Mucosa of rectum (tissue), 2 donors: ENCODE measurements around the gene ALDH16A1.
A peak's percentile ranks its signal among the peaks of the same experiment; 100 is the strongest.

Source experiments
- H3K27ac ChIP-seq, 2 donors: one replicate each; pipeline ENCODE4 v1.7.0; 2013; ENCODE audit warnings: inconsistent platforms in 2 of 2, low read depth in 2 of 2, low read length in 2 of 2
- H3K27me3 ChIP-seq, 2 donors: one replicate each; pipeline ENCODE4 v1.7.0; 2013; ENCODE audit warnings: low read length in 2 of 2; ENCODE audit not compliant: control insufficient read depth in 2 of 2, insufficient read depth in 2 of 2
- H3K36me3 ChIP-seq, 2 donors: one replicate each; pipeline ENCODE4 v1.7.0; 2013; ENCODE audit warnings: low read length in 2 of 2; ENCODE audit not compliant: control insufficient read depth in 2 of 2, insufficient read depth in 2 of 2
- H3K4me1 ChIP-seq, 2 donors: one replicate each; pipeline ENCODE4 v1.7.0; 2013; ENCODE audit warnings: low read length in 2 of 2, mild to moderate bottlenecking in 1 of 2; ENCODE audit not compliant: control insufficient read depth in 2 of 2, insufficient read depth in 2 of 2
- H3K4me3 ChIP-seq, 2 donors: one replicate each; pipeline ENCODE4 v1.7.0; 2013; ENCODE audit warnings: low read length in 2 of 2
- H3K9ac ChIP-seq, 2 donors: one replicate each; pipeline ENCODE4 v1.7.0; 2013; ENCODE audit warnings: low read length in 2 of 2, low read depth in 1 of 2, mild to moderate bottlenecking in 1 of 2
- H3K9me3 ChIP-seq, 2 donors: one replicate each; pipeline ENCODE4 v1.7.0; 2013; ENCODE audit warnings: low read length in 2 of 2; ENCODE audit not compliant: control insufficient read depth in 2 of 2
- donor health status: healthy.
- donor health status: Normal muscosa, but diverticular disease.

The ALDH16A1 gene

DNA sequence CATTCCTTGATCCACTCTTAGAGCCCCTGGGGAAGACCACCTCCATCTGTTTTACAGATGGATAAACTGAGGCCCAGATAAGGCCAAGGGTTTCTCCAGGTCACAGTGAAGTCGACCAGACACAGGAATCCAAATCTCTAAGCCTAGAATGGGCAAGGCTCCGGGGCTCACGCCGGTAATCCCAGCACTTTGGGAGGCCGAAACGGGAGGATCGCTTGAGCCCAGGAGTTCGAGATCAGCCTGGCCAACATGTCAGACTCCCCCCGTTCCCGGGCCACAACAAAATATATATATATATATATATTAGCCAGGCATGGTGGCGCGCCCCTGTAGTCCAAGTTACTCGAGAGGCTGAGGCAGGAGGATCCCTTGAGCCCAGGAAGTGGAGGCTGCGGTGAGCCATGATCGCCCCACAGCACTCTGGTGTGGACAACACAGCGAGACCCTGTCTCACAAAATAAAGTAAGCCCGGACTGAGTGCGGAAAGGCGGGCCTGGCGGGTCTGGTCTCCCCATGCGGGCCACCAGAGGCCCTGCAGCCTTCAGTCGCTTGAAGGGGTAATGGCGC is 33.8 kb downstream of the ALDH16A1 start:
- Histone ChIP-seq H3K9ac (peak overlapping the region in 1 of 2 donors; percentile 46), H3K27me3 (no peaks in the 10 kb centered on the region), H3K36me3 (peaks cover 24 to 28% of the 10 kb centered on the region in 2 donors), H3K9me3 (no peaks in the 10 kb centered on the region), H3K4me3 (peak overlapping the region; percentile 50 to 60), H3K4me1 (peaks cover 13 to 21% of the 10 kb centered on the region in 2 donors), H3K27ac (peak overlapping the region; percentile 23 to 68)

DNA sequence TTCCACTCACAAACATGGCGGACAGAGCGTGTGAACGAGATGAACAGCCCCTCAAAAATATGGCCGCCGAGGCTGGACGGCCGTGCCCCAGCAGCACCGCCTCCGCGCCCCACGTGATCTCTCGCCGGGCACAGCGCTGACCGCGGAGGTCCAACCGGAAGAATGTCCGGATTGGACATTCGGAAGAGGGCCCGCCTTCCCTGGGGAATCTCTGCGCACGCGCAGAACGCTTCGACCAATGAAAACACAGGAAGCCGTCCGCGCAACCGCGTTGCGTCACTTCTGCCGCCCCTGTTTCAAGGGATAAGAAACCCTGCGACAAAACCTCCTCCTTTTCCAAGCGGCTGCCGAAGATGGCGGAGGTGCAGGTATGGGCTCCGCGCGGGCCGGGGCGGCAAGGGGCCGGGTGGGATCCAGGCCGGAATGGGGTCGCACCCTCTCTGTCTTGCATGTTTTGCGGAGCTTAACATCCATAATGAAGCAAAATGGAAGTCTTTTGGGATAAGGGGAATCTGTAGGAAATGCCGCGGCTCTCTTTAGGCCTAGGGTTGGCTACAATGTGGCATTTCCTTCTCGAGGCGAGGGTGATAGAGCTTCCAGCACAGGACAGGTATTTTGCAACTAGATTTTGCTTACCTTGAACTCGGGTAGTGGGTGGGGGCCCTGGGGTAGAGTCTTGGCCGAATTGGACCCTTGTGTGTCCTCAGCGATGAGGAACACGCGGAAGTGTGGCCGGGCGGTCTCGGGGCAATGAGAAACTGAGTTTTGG is 34.4 kb downstream of the ALDH16A1 start, which contains the start of gene RPL13A:
Gene RPL13A (plus strand): TSS at position 332 of the 769 bp plus-strand sequence. CDS start 22 bp downstream, at position 354.
- Histone ChIP-seq H3K4me1 (peaks cover 13 to 21% of the 10 kb centered on the region in 2 donors), H3K4me3 (peak within 1 kb of the TSS; percentile 96 to 98), H3K9ac (peak within 1 kb of the TSS; percentile 97 to 99), H3K27me3 (no peaks in the 10 kb centered on the region), H3K9me3 (no peaks in the 10 kb centered on the region), H3K27ac (peak within 1 kb of the TSS; percentile 86 to 87), H3K36me3 (peaks cover 31 to 34% of the 10 kb centered on the region in 2 donors)

DNA sequence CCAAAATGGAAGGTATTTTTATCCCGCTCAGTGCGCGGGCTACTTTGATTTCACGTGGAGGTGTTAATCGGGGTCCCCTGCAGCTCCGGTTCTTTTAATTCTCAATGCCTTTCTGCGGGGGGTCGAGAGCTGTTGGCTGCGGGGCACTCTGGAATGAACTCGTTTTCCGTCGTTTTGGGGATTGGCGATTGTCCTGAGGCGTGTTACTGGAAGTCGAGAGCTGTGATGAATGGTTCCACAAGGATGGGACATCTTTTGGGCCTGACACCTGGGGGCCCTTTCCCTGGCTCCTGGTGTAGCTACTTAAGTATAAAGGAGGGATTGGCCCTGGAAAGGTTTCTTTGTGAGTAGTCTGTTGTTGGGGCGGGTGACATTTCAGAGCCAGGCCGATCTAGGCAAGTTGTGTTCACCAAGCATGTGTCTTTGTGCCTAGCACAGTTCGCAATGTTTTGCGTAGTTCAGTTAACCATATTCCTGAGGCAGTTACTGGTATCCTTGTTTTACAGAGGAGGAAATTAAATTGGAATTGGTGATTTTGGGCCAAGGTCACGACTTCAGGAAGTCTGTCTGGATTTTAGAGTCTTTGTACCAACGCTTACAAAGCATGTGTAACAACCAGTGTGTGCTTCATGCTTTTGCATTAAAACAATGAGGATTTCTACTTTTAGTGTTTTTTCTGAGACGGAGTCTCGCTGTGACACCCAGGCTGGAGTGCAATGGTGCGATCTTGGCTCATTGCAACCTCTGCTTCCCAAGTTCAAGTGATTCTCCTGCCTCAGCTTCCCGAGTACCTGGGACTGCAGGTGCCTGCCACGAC is 35.2 kb downstream of the ALDH16A1 start:
- Histone ChIP-seq H3K36me3 (peaks cover 36 to 39% of the 10 kb centered on the region in 2 donors), H3K9me3 (no peaks in the 10 kb centered on the region), H3K4me1 (peaks cover 13 to 21% of the 10 kb centered on the region in 2 donors), H3K27me3 (no peaks in the 10 kb centered on the region), H3K27ac (peak overlapping the region; percentile 86 to 87), H3K4me3 (peak overlapping the region; percentile 96 to 98), H3K9ac (peak overlapping the region; percentile 97 to 99)

DNA sequence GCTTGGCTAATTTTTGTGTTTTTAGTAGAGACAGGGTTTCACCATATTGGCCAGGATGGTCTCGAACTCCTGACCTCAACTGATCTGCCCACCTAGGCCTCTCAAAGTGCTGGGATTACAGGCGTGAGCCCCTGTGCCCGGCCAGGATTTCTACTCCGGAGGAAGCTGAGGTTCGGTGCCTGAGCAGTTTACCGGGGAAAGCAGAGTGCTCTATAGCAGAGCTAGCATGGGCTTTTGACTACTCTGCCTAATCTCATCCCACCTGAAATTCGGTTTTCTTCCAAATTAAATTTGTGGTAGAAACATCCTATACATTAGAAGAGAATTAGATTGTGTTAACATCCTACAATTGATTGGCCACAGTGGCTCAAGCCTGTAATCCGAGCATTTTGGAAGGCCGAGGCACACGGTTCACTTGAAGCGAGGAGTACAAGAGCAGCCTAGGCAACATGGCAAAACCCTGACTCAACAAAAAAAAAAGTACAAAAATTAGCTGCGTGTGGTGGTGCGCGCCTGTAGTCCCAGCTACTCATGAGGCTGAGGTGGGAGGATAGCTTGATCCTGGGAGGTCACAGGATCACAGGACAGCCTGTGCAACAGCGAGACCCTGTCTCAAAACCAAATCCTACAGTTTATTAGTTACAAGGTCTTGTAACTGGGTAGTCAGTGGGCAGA is 36.0 kb downstream of the ALDH16A1 start:
- Histone ChIP-seq H3K36me3 (peaks cover 36 to 39% of the 10 kb centered on the region in 2 donors), H3K27ac (peak overlapping the region; percentile 86 to 87), H3K4me1 (peaks cover 13 to 21% of the 10 kb centered on the region in 2 donors)

DNA sequence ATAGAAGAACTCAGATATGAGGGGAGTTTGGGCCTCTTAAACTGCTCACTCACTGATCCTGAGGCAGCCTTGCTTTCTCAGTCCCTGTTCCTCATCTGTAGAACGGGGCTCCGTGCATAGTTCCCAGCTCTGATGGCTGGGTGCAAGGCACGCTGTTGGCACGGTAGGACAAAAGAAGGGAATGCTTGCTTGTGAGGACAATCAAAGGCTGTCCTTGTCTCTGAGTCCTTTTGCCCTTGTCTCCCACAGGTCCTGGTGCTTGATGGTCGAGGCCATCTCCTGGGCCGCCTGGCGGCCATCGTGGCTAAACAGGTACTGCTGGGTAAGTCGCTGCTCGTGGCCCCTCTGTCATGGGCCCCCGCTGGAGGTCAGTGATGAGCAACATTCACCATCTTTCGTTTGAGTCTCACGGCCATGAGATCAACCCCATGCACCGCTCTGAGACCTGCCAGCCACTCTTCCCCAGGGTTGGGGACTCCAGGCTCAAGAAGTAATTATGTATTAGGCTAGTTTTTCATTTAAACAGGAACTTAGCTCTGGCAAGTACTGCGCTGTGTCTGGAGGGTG is 36.7 kb downstream of the ALDH16A1 start:
- peaks cover 13 to 21% of the 10 kb centered on the region in 2 donors for H3K4me1 ChIP-seq
- H3K9me3 ChIP-seq, result no peaks in the 10 kb centered on the region
- H3K27ac ChIP-seq, result peak overlapping the region; percentile 9 to 52
- peaks cover 36 to 39% of the 10 kb centered on the region in 2 donors for H3K36me3 ChIP-seq
- H3K9ac ChIP-seq, result peak overlapping the region; percentile 77 to 97
- H3K4me3 ChIP-seq, result peak overlapping the region; percentile 17 to 98
- H3K27me3 ChIP-seq, result no peaks in the 10 kb centered on the region

More for the DNA sequence above, 36.0 kb downstream of the ALDH16A1 start:
- H3K9me3 ChIP-seq, result no peaks in the 10 kb centered on the region
- H3K4me3 ChIP-seq, result peak overlapping the region; percentile 96 to 98
- H3K9ac ChIP-seq, result peak overlapping the region; percentile 97 to 99
- H3K27me3 ChIP-seq, result no peaks in the 10 kb centered on the region

DNA sequence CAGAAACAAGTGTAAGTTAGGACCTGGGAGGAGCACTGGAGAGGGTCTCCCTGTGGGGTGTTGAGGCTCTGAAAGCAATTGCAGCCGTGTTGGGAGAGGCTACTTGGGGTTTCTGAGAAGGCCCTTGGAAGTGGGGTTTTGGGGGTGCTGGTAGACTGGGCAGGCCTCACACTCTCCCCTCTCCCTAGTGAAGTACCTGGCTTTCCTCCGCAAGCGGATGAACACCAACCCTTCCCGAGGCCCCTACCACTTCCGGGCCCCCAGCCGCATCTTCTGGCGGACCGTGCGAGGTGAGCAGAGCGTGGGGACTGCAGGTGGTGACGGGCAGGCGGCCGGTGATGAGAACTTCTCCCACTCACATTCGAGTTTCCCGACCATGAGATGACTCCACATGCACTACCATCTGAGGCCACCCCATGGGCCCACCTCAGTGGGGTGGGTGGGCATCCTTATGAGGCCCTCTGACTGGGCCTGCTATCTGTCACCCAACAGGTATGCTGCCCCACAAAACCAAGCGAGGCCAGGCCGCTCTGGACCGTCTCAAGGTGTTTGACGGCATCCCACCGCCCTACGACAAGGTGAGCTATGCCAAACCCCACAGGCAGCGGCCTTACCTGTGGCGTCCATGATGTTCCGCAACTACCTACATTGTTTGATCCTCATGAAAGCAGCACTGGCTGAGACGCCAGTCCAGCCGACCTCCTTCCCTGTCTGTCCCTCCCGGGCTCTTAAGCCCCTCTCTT is 37.4 kb downstream of the ALDH16A1 start:
- Histone ChIP-seq H3K27me3 (no peaks in the 10 kb centered on the region), H3K36me3 (peaks cover 36 to 39% of the 10 kb centered on the region in 2 donors), H3K4me3 (peak overlapping the region in 1 of 2 donors; percentile 98), H3K9ac (peak overlapping the region in 1 of 2 donors; percentile 97), H3K9me3 (no peaks in the 10 kb centered on the region), H3K4me1 (peaks cover 17 to 23% of the 10 kb centered on the region in 2 donors), H3K27ac (peak overlapping the region; percentile 9 to 52)

DNA sequence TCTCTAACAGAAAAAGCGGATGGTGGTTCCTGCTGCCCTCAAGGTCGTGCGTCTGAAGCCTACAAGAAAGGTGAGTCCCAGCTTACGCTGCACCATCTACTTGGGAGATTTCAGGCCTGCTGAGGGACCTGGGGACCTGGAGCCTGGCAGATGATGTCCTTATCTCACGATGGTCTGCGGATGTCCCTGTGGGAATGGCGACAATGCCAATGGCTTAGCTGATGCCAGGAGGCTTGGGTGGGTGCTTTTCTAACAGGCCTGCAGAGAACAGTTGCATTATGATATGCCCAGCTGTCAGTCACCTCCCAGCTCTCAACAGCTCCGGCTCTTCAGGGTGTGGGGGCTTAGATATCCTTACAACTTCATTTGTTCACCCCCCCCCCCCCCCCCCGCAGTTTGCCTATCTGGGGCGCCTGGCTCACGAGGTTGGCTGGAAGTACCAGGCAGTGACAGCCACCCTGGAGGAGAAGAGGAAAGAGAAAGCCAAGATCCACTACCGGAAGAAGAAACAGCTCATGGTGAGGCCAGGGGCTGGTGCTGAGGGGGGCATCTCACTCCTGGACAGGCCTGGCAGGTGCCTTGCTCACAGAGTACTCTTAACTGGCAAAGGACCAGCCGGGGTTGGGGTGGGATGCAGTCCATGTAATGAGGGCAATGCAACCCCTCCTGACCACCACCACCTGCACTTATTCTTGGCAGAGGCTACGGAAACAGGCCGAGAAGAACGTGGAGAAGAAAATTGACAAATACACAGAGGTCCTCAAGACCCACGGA is 38.2 kb downstream of the ALDH16A1 start:
- no peaks in the 10 kb centered on the region for H3K27me3 ChIP-seq
- peaks cover 17 to 23% of the 10 kb centered on the region in 2 donors for H3K4me1 ChIP-seq
- no peak overlapping the region for H3K9ac ChIP-seq
- no peak overlapping the region for H3K27ac ChIP-seq
- H3K9me3 ChIP-seq, result no peaks in the 10 kb centered on the region
- H3K36me3 ChIP-seq, result peaks cover 36 to 39% of the 10 kb centered on the region in 2 donors
- no peak overlapping the region for H3K4me3 ChIP-seq

DNA sequence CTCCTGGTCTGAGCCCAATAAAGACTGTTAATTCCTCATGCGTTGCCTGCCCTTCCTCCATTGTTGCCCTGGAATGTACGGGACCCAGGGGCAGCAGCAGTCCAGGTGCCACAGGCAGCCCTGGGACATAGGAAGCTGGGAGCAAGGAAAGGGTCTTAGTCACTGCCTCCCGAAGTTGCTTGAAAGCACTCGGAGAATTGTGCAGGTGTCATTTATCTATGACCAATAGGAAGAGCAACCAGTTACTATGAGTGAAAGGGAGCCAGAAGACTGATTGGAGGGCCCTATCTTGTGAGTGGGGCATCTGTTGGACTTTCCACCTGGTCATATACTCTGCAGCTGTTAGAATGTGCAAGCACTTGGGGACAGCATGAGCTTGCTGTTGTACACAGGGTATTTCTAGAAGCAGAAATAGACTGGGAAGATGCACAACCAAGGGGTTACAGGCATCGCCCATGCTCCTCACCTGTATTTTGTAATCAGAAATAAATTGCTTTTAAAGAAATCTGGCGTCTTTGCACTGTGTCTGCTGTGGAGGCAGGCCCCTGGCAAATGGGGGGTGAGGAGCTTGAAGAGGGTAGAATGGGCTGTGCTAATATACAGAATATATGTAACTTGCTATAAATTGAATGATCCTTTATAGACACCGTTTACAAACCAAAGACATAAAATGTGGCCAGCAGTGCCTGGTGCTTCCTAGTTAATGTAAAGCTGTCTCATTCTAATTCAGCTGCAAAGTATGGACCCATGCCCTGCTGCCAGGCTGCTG is 39.0 kb downstream of the ALDH16A1 start:
- Histone ChIP-seq H3K36me3 (peaks cover 36 to 39% of the 10 kb centered on the region in 2 donors), H3K9ac (no peak overlapping the region), H3K9me3 (no peaks in the 10 kb centered on the region), H3K4me3 (no peak overlapping the region), H3K4me1 (peaks cover 20 to 26% of the 10 kb centered on the region in 2 donors), H3K27ac (peak overlapping the region in 1 of 2 donors; percentile 16), H3K27me3 (no peaks in the 10 kb centered on the region)
